ENCODE results near the gene PTPRK. TPM values are rescaled to one million over a fixed set of nuclear protein-coding genes. Genes with fewer than 3 reads are reported as not detected.
"Not testable (repeated sequence)": the region's sequence is repeated elsewhere in the genome, so short reads cannot be mapped to it uniquely, and the experiment has no call there.

PTPRK gene
- total RNA-seq, 1 experiment from 2014 or later = 36.9 TPM

GRCh38 chr6:127980996-127981395, 539.4 kb downstream of the PTPRK start:
- H3K36me3 ChIP-seq (replicated peaks; ENCODE audit: control insufficient read depth, insufficient read depth, low read length) = peaks cover 1% of the 10 kb centered on the region
- no peak for DNase-seq
- no peaks in the 10 kb centered on the region for H3K27me3 ChIP-seq (ENCODE audit: control insufficient read depth, insufficient read depth, low read length)
- H3K4me3 ChIP-seq (ENCODE audit: insufficient read depth, low read depth, low read length) = no peak overlapping the region

- not testable (repeated sequence) for H3K36me3 ChIP-seq (replicated peaks; ENCODE audit: control insufficient read depth, insufficient read depth, low read length); DNase-seq
These were observed 542.2 kb downstream of the PTPRK start for GRCh38 chr6:127978185-127978584.

GRCh38 chr6:127976796-127977195, 543.6 kb downstream of the PTPRK start:
- Histone ChIP-seq H3K4me3 (ENCODE audit: insufficient read depth, low read depth, low read length) (no peak overlapping the region), H3K27me3 (ENCODE audit: control insufficient read depth, insufficient read depth, low read length) (no peaks in the 10 kb centered on the region), H3K36me3 (replicated peaks; ENCODE audit: control insufficient read depth, insufficient read depth, low read length) (peaks cover 1% of the 10 kb centered on the region)
- DNase-seq = no peak

More at GRCh38 chr6:127978185-127978584, 542.2 kb downstream of the PTPRK start:
- H3K27me3 ChIP-seq (ENCODE audit: control insufficient read depth, insufficient read depth, low read length); H3K4me3 ChIP-seq (ENCODE audit: insufficient read depth, low read depth, low read length): not testable (repeated sequence)

GRCh38 chr6:127976111-127976510, 544.3 kb downstream of the PTPRK start:
- Histone ChIP-seq H3K36me3 (replicated peaks; ENCODE audit: control insufficient read depth, insufficient read depth, low read length) (peaks cover 1% of the 10 kb centered on the region), H3K4me3 (ENCODE audit: insufficient read depth, low read depth, low read length) (no peak overlapping the region), H3K27me3 (ENCODE audit: control insufficient read depth, insufficient read depth, low read length) (no peaks in the 10 kb centered on the region)
- DNase-seq = no peak

- H3K36me3 ChIP-seq (replicated peaks; ENCODE audit: control insufficient read depth, insufficient read depth, low read length) = peaks cover 1% of the 10 kb centered on the region
- DNase-seq = no peak
- H3K4me3 ChIP-seq (ENCODE audit: insufficient read depth, low read depth, low read length) = no peak overlapping the region
- no peaks in the 10 kb centered on the region for H3K27me3 ChIP-seq (ENCODE audit: control insufficient read depth, insufficient read depth, low read length)
These were observed 547.6 kb downstream of the PTPRK start for GRCh38 chr6:127972815-127973214.

- peaks cover 1% of the 10 kb centered on the region for H3K36me3 ChIP-seq (replicated peaks; ENCODE audit: control insufficient read depth, insufficient read depth, low read length)
- H3K4me3 ChIP-seq (ENCODE audit: insufficient read depth, low read depth, low read length) = no peak overlapping the region
- DNase-seq = no peak
- no peaks in the 10 kb centered on the region for H3K27me3 ChIP-seq (ENCODE audit: control insufficient read depth, insufficient read depth, low read length)
These were observed 548.4 kb downstream of the PTPRK start for GRCh38 chr6:127971945-127972391.

GRCh38 chr6:127971386-127971785, 549.0 kb downstream of the PTPRK start:
- Histone ChIP-seq H3K36me3 (replicated peaks; ENCODE audit: control insufficient read depth, insufficient read depth, low read length) (peaks cover 1% of the 10 kb centered on the region), H3K27me3 (ENCODE audit: control insufficient read depth, insufficient read depth, low read length) (no peaks in the 10 kb centered on the region), H3K4me3 (ENCODE audit: insufficient read depth, low read depth, low read length) (no peak overlapping the region)
- no peak for DNase-seq

GRCh38 chr6:127969701-127970100, 550.7 kb downstream of the PTPRK start:
- DNase-seq = no peak
- Histone ChIP-seq H3K36me3 (replicated peaks; ENCODE audit: control insufficient read depth, insufficient read depth, low read length) (no peaks in the 10 kb centered on the region; the same call in 1 of the 2 replicates), H3K4me3 (ENCODE audit: insufficient read depth, low read depth, low read length) (no peak overlapping the region), H3K27me3 (ENCODE audit: control insufficient read depth, insufficient read depth, low read length) (no peaks in the 10 kb centered on the region)

GRCh38 chr6:127968394-127968793, 552.0 kb downstream of the PTPRK start:
- H3K36me3 ChIP-seq (replicated peaks; ENCODE audit: control insufficient read depth, insufficient read depth, low read length) = no peaks in the 10 kb centered on the region; the same call in 1 of the 2 replicates
- H3K4me3 ChIP-seq (ENCODE audit: insufficient read depth, low read depth, low read length) = no peak overlapping the region
- no peaks in the 10 kb centered on the region for H3K27me3 ChIP-seq (ENCODE audit: control insufficient read depth, insufficient read depth, low read length)
- DNase-seq = no peak

GRCh38 chr6:127967708-127968107, 552.7 kb downstream of the PTPRK start:
- no peaks in the 10 kb centered on the region; the same call in 1 of the 2 replicates for H3K36me3 ChIP-seq (replicated peaks; ENCODE audit: control insufficient read depth, insufficient read depth, low read length)
- no peak overlapping the region for H3K4me3 ChIP-seq (ENCODE audit: insufficient read depth, low read depth, low read length)
- no peak for DNase-seq
- H3K27me3 ChIP-seq (ENCODE audit: control insufficient read depth, insufficient read depth, low read length) = no peaks in the 10 kb centered on the region

GRCh38 chr6:127966616-127967015, 553.8 kb downstream of the PTPRK start:
- H3K36me3 ChIP-seq (replicated peaks; ENCODE audit: control insufficient read depth, insufficient read depth, low read length) = no peaks in the 10 kb centered on the region; the same call in 1 of the 2 replicates
- H3K4me3 ChIP-seq (ENCODE audit: insufficient read depth, low read depth, low read length) = no peak overlapping the region
- DNase-seq = no peak
- no peaks in the 10 kb centered on the region for H3K27me3 ChIP-seq (ENCODE audit: control insufficient read depth, insufficient read depth, low read length)

GRCh38 chr6:127963495-127963894, 556.9 kb downstream of the PTPRK start:
- Histone ChIP-seq H3K27me3 (ENCODE audit: control insufficient read depth, insufficient read depth, low read length) (no peaks in the 10 kb centered on the region), H3K36me3 (replicated peaks; ENCODE audit: control insufficient read depth, insufficient read depth, low read length) (no peaks in the 10 kb centered on the region), H3K4me3 (ENCODE audit: insufficient read depth, low read depth, low read length) (no peak overlapping the region)
- no peak for DNase-seq

GRCh38 chr6:127959869-127960268, 560.5 kb downstream of the PTPRK start:
- Histone ChIP-seq H3K27me3 (ENCODE audit: control insufficient read depth, insufficient read depth, low read length) (no peaks in the 10 kb centered on the region), H3K36me3 (replicated peaks; ENCODE audit: control insufficient read depth, insufficient read depth, low read length) (no peaks in the 10 kb centered on the region), H3K4me3 (ENCODE audit: insufficient read depth, low read depth, low read length) (no peak overlapping the region)
- DNase-seq = no peak

- H3K27me3 ChIP-seq (ENCODE audit: control insufficient read depth, insufficient read depth, low read length) = no peaks in the 10 kb centered on the region
- no peak overlapping the region for H3K4me3 ChIP-seq (ENCODE audit: insufficient read depth, low read depth, low read length)
- H3K36me3 ChIP-seq (replicated peaks; ENCODE audit: control insufficient read depth, insufficient read depth, low read length) = no peaks in the 10 kb centered on the region
- DNase-seq = no peak
These were observed 563.4 kb downstream of the PTPRK start for GRCh38 chr6:127956956-127957355.

GRCh38 chr6:127956260-127956888, 564.0 kb downstream of the PTPRK start:
- DNase-seq = no peak
- Histone ChIP-seq H3K36me3 (replicated peaks; ENCODE audit: control insufficient read depth, insufficient read depth, low read length) (no peaks in the 10 kb centered on the region), H3K27me3 (ENCODE audit: control insufficient read depth, insufficient read depth, low read length) (no peaks in the 10 kb centered on the region), H3K4me3 (ENCODE audit: insufficient read depth, low read depth, low read length) (no peak overlapping the region)

- H3K27me3 ChIP-seq (ENCODE audit: control insufficient read depth, insufficient read depth, low read length) = no peaks in the 10 kb centered on the region
- H3K36me3 ChIP-seq (replicated peaks; ENCODE audit: control insufficient read depth, insufficient read depth, low read length) = no peaks in the 10 kb centered on the region
- H3K4me3 ChIP-seq (ENCODE audit: insufficient read depth, low read depth, low read length) = no peak overlapping the region
- DNase-seq = no peak
These were observed 566.3 kb downstream of the PTPRK start for GRCh38 chr6:127954082-127954481.
